Smooth muscle cell (in vitro differentiated cells): ENCODE results near the gene MYO5B. TPM values are rescaled to one million over a fixed set of nuclear protein-coding genes. Genes with fewer than 3 reads are reported as not detected.

Source experiments
- DNase-seq: peaks from one replicate; lab custom pipeline; 2025; ENCODE audit not compliant: unreplicated experiment; lab: John Stamatoyannopoulos, UW
- H2AFZ ChIP-seq: fragments of 200-600 bp; sonication (generic); 2 replicates; pipeline ENCODE4 v1.6.0; 2016; ENCODE audit warnings: antibody characterized with exemption, low read depth, mild to moderate bottlenecking
- H3F3A ChIP-seq: fragments of 200-600 bp; sonication (generic); 2 replicates; pipeline ENCODE4 v1.6.0; 2017; ENCODE audit warnings: antibody characterized with exemption, low read depth
- H3K27ac ChIP-seq: fragments of 200-600 bp; sonication (generic); 2 replicates; pipeline ENCODE4 v1.5.1; 2016; ENCODE audit warnings: low read depth, mild to moderate bottlenecking
- H3K27me3 ChIP-seq: fragments of 200-600 bp; sonication (generic); 2 replicates; pipeline ENCODE4 v1.6.1; 2016; ENCODE audit warnings: low read depth, mild to moderate bottlenecking
- H3K36me3 ChIP-seq: fragments of 200-600 bp; sonication (generic); 2 replicates; pipeline ENCODE4 v1.5.1; 2016; ENCODE audit warnings: low read depth
- H3K4me1 ChIP-seq: fragments of 200-600 bp; sonication (generic); 2 replicates; pipeline ENCODE4 v1.5.1; 2016; ENCODE audit warnings: low read depth
- H3K4me2 ChIP-seq: fragments of 200-600 bp; sonication (generic); 2 replicates; pipeline ENCODE4 v1.6.0; 2016; ENCODE audit warnings: mild to moderate bottlenecking
- H3K4me3 ChIP-seq: fragments of 200-600 bp; sonication (generic); 2 replicates; pipeline ENCODE4 v1.5.1; 2016; ENCODE audit warnings: mild to moderate bottlenecking
- H3K79me2 ChIP-seq: fragments of 200-600 bp; sonication (generic); 2 replicates; pipeline ENCODE4 v1.6.0; 2016; ENCODE audit warnings: low read depth, mild to moderate bottlenecking
- H3K9ac ChIP-seq: fragments of 200-600 bp; sonication (generic); 2 replicates; pipeline ENCODE4 v1.6.0; 2016; ENCODE audit warnings: low read depth
- H3K9me3 ChIP-seq: fragments of 200-600 bp; sonication (generic); replicated peaks from 2 replicates; pipeline ENCODE4 v1.5.1; 2016; ENCODE audit warnings: low read depth
- H4K20me1 ChIP-seq: fragments of 200-600 bp; sonication (generic); 2 replicates; pipeline ENCODE4 v1.6.0; 2016; ENCODE audit warnings: low read depth
- CTCF ChIP-seq: fragments of 200-600 bp; sonication (generic); IDR thresholded peaks from 2 replicates; pipeline ENCODE4 v1.5.1; 2017; ENCODE audit warnings: borderline replicate concordance, mild to moderate bottlenecking, antibody characterized with exemption; ENCODE audit not compliant: insufficient read depth, poor library complexity, severe bottlenecking
- WGBS: methylation state at CpG from one replicate; pipeline ENCODE4 v1.1.7; 2016; ENCODE audit warnings: low lambda C conversion rate; 5-methylcytosine and 5-hydroxymethylcytosine counted together
- polyA plus RNA-seq: library from polyadenylated mRNA; unstranded; fragments of >200 nt; fragmentation: Nextera tagmentation; extraction: Ambion mirVana; gene quantifications from 2 replicates; pipeline ENCODE4 v1.2.1, GENCODE V29; 2016
- total RNA-seq: library from RNA; depleted of rRNA; stranded (reverse); fragments of >200 nt; gene quantifications from 2 replicates; pipeline ENCODE4 v1.2.3, GENCODE V29; 2014

Gene MYO5B
- total and polyA plus RNA-seq, 2 experiments from 2014 or later, result 1.7 to 25.3 TPM

GRCh38 chr18:50091509-50092244, 103.3 kb downstream of the MYO5B start:
- no peak overlapping the region for H2AFZ ChIP-seq
- H3K4me1 ChIP-seq, result peaks cover 15% of the 10 kb centered on the region
- peaks cover 3% of the 10 kb centered on the region for H3F3A ChIP-seq
- no peaks in the 10 kb centered on the region for H3K36me3 ChIP-seq
- no peak overlapping the region for H3K4me2 ChIP-seq
- H4K20me1 ChIP-seq, result no peaks in the 10 kb centered on the region
- DNase-seq, result no peak
- H3K4me3 ChIP-seq, result no peak overlapping the region
- no peaks in the 10 kb centered on the region for H3K79me2 ChIP-seq
- peak overlapping the region; percentile 1 for H3K27ac ChIP-seq
- H3K9ac ChIP-seq, result no peak overlapping the region
- no peaks in the 10 kb centered on the region for H3K9me3 ChIP-seq
- H3K27me3 ChIP-seq, result no peaks in the 10 kb centered on the region
- WGBS, result 93% methylated on average over 2 of the region's 2 CpGs
- TF ChIP-seq CTCF, result no peak

GRCh38 chr18:50090370-50091312, 104.3 kb downstream of the MYO5B start:
- 80% methylated on average over 6 of the region's 6 CpGs for whole genome bisulfite sequencing
- TF ChIP-seq CTCF, result no peak
- H3K27me3 ChIP-seq, result no peaks in the 10 kb centered on the region
- no peaks in the 10 kb centered on the region for H3K9me3 ChIP-seq
- peaks cover 15% of the 10 kb centered on the region for H3K4me1 ChIP-seq
- H3K36me3 ChIP-seq, result no peaks in the 10 kb centered on the region
- no peak overlapping the region for H3K4me3 ChIP-seq
- H3K4me2 ChIP-seq, result no peak overlapping the region
- H2AFZ ChIP-seq, result no peak overlapping the region
- DNase-seq, result no peak
- H3K9ac ChIP-seq, result no peak overlapping the region
- H3K27ac ChIP-seq, result no peak overlapping the region
- peaks cover 3% of the 10 kb centered on the region for H3F3A ChIP-seq
- H3K79me2 ChIP-seq, result no peaks in the 10 kb centered on the region
- H4K20me1 ChIP-seq, result no peaks in the 10 kb centered on the region

DNA sequence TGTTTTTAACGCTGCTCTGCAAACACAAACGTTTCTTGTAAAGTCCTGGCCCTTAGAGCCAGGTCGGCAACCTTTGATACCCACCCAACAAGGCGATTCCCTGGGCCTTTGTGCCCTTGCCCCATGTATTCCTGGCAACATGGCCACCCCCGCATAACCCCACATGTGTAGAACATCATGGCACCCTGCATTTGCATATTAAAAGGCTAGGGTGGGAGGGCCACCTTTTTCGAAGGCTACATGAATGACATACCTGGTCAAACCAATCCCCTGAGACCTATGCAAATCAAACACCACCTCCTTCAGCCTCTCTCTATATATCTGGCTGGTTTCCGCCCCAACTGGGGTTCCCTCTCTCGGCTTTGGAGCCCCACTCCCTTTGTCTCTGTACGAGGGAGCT, 105.2 kb downstream of the MYO5B start:
- no peak overlapping the region for H3K27ac ChIP-seq
- H3K79me2 ChIP-seq, result no peaks in the 10 kb centered on the region
- H3K4me3 ChIP-seq, result no peak overlapping the region
- H3K9me3 ChIP-seq, result no peaks in the 10 kb centered on the region
- H3F3A ChIP-seq, result peaks cover 3% of the 10 kb centered on the region
- H4K20me1 ChIP-seq, result no peaks in the 10 kb centered on the region
- no peak overlapping the region for H3K4me2 ChIP-seq
- no peaks in the 10 kb centered on the region for H3K27me3 ChIP-seq
- H2AFZ ChIP-seq, result no peak overlapping the region
- H3K9ac ChIP-seq, result no peak overlapping the region
- DNase-seq, result no peak
- peaks cover 15% of the 10 kb centered on the region for H3K4me1 ChIP-seq
- no peaks in the 10 kb centered on the region for H3K36me3 ChIP-seq
- TF ChIP-seq CTCF, result no peak
- 92% methylated on average over 9 of the region's 9 CpGs for WGBS
